HepG2 (cell line): ENCODE results near the gene ARMH1. TPM values are rescaled to one million over a fixed set of nuclear protein-coding genes. Genes with fewer than 3 reads are reported as not detected.

Experiments used
- ATAC-seq: fragments of 200-7000 bp; cut with Tn5 transposase; 3 replicates; pipeline ENCODE4 v1.9.1; 2020; ENCODE audit warnings: mild to moderate bottlenecking, moderate library complexity
- BruUV-seq: library from RNA; stranded (reverse); fragments of 400-500 nt; replicated peaks from 2 replicates; lab custom pipeline; 2021; lab: Mats Ljungman, UMichigan
- CTCF ChIA-PET: fragments of 300-600 bp; formaldehyde crosslinking; extraction: SDS; loops from one replicate; lab custom pipeline; 2021; ENCODE audit warnings: low total read pairs, inconsistent platforms, low intra/inter-chr PET ratio; lab: Yijun Ruan, JAX
- POLR2A ChIA-PET: fragments of 350-600 bp; sonication (Branson Sonifier 250); formaldehyde crosslinking; loops from one replicate; lab custom pipeline; 2020; ENCODE audit warnings: antibody characterized with exemption, inconsistent platforms; lab: Yijun Ruan, JAX
- DNase-seq: peaks from one replicate; pipeline ENCODE4 v3.0.0-alpha.2; 2015; ENCODE audit warnings: low spot score
- FAIRE-seq: peaks from 3 replicates; lab custom pipeline; 2011; peaks lifted over from hg19 to GRCh38; lab: Jason Lieb, UNC
- H2AFZ ChIP-seq: one replicate; pipeline ENCODE4 v1.6.1; 2011; ENCODE audit warnings: low read length, inconsistent platforms
- H3K27ac ChIP-seq: fragments of 300-600 bp; 3 replicates; pipeline ENCODE4 v1.8.0; 2011; ENCODE audit warnings: mixed run types, mild to moderate bottlenecking, mixed read lengths, low read length, inconsistent platforms; ENCODE audit not compliant: insufficient read depth; ENCODE audit errors: extremely low read length
- H3K27me3 ChIP-seq, 2 experiments: fragments of 200-600 bp in 1 of 2; 2 replicates in 1 of 2; 3 replicates in 1 of 2; pipeline versions ENCODE4 v1.6.0 to v1.8.0; 2011; ENCODE audit warnings: low read length in 2 of 2, mild to moderate bottlenecking in 2 of 2, moderate library complexity in 2 of 2, inconsistent platforms in 1 of 2; ENCODE audit not compliant: insufficient read depth in 2 of 2, control insufficient read depth in 1 of 2
- H3K36me3 ChIP-seq, 2 experiments: fragments of 200-600 bp in 1 of 2; replicated peaks in 1 of 2; 2 replicates in 1 of 2; 3 replicates in 1 of 2; pipeline versions ENCODE4 v1.5.1 to v1.8.0; 2011; ENCODE audit warnings: low read length in 2 of 2, inconsistent platforms in 1 of 2; ENCODE audit not compliant: insufficient read depth in 2 of 2, control insufficient read depth in 1 of 2
- H3K4me1 ChIP-seq: 2 replicates; pipeline ENCODE4 v1.5.1; 2012; ENCODE audit warnings: low read length, inconsistent platforms; ENCODE audit not compliant: insufficient read depth
- H3K4me2 ChIP-seq: 2 replicates; pipeline ENCODE4 v1.6.0; 2011; ENCODE audit warnings: low read depth, low read length, inconsistent platforms
- H3K4me3 ChIP-seq, 3 experiments: fragments of 200-600 bp in 1 of 3; sonication (generic), shearing (Covaris generic) in 1 of 3; replicated peaks in 1 of 3; 2 replicates each; pipeline ENCODE4 v1.5.1; 2011 to 2016; ENCODE audit warnings: low read length in 3 of 3, inconsistent platforms in 2 of 3, low read depth in 2 of 3, mild to moderate bottlenecking in 2 of 3, control low read depth in 1 of 3, mixed read lengths in 1 of 3; ENCODE audit not compliant: insufficient read depth in 1 of 3
- H3K79me2 ChIP-seq: one replicate; pipeline ENCODE4 v1.6.1; 2011; ENCODE audit warnings: low read length, inconsistent platforms; ENCODE audit not compliant: insufficient read depth
- H3K9ac ChIP-seq: 2 replicates; pipeline ENCODE4 v1.6.0; 2011; ENCODE audit warnings: mild to moderate bottlenecking, low read depth, low read length, inconsistent platforms; ENCODE audit not compliant: insufficient read depth
- H3K9me3 ChIP-seq: 2 replicates; pipeline ENCODE4 v1.5.1; 2012; ENCODE audit warnings: mild to moderate bottlenecking, low read length
- H4K20me1 ChIP-seq: 2 replicates; pipeline ENCODE4 v1.6.0; 2011; ENCODE audit warnings: inconsistent platforms, mild to moderate bottlenecking, low read length, moderate library complexity; ENCODE audit not compliant: insufficient read depth
- AGO2 ChIP-seq: fragments of 200-400 bp; formaldehyde crosslinking; optimal IDR thresholded peaks from 2 replicates; pipeline ENCODE3; 2017; ENCODE audit warnings: mild to moderate bottlenecking, low read depth, low read length, moderate library complexity
- ATF7-NPFF ChIP-seq: sonication (generic); formaldehyde crosslinking; IDR thresholded peaks from 2 replicates; pipeline ENCODE4 v1.8.1; 2023; ENCODE audit warnings: mild to moderate bottlenecking, low read depth, missing genetic modification reagents, moderate library complexity
- CCDC6 ChIP-seq: sonication (generic); formaldehyde crosslinking; IDR thresholded peaks from 2 replicates; pipeline ENCODE4 v1.8.1; 2022; ENCODE audit warnings: mild to moderate bottlenecking, missing genetic modification reagents, moderate library complexity
- CREB1 ChIP-seq, 2 experiments: fragments of 450-650 bp in 1 of 2; IDR thresholded peaks; 2 replicates each; pipeline ENCODE4 v1.6.1; 2016 to 2017; ENCODE audit warnings: control low read depth in 1 of 2, mild to moderate bottlenecking in 1 of 2, missing compliant biosample characterization in 1 of 2, missing genetic modification characterization in 1 of 2
- DZIP1 ChIP-seq: sonication (generic); formaldehyde crosslinking; IDR thresholded peaks from 2 replicates; pipeline ENCODE4 v1.5.0; 2020; ENCODE audit warnings: mild to moderate bottlenecking, missing genetic modification reagents
- FOXJ3 ChIP-seq: sonication (generic); formaldehyde crosslinking; IDR thresholded peaks from 2 replicates; pipeline ENCODE4 v1.4.0; 2020; ENCODE audit warnings: missing genetic modification reagents, mild to moderate bottlenecking, borderline replicate concordance
- HDAC2 ChIP-seq: sonication (generic); formaldehyde crosslinking; IDR thresholded peaks from 2 replicates; pipeline ENCODE4 v1.4.0; 2020; ENCODE audit warnings: missing genetic modification reagents
- PAF1 ChIP-seq: IDR thresholded peaks from 2 replicates; pipeline ENCODE4 v1.6.1; 2016; ENCODE audit warnings: missing genetic modification reagents, missing compliant biosample characterization
- PCBP2 ChIP-seq: fragments of 200-400 bp; formaldehyde crosslinking; optimal IDR thresholded peaks from 2 replicates; pipeline ENCODE3; 2018; ENCODE audit warnings: low read length, low read depth; ENCODE audit not compliant: poor library complexity, severe bottlenecking
- PPARG ChIP-seq: conservative IDR thresholded peaks from 2 replicates; pipeline ENCODE4 v1.6.1; 2016; ENCODE audit warnings: missing biosample characterization, missing genetic modification reagents
- THAP7 ChIP-seq: sonication (generic); formaldehyde crosslinking; IDR thresholded peaks from 2 replicates; pipeline ENCODE4 v1.8.1; 2023; ENCODE audit warnings: mild to moderate bottlenecking, missing genetic modification reagents
- U2AF1 ChIP-seq: fragments of 200-400 bp; formaldehyde crosslinking; optimal IDR thresholded peaks from 2 replicates; pipeline ENCODE3; 2017; ENCODE audit warnings: mild to moderate bottlenecking, low read depth, low read length
- ZFP36 ChIP-seq: fragments of 150-350 bp; IDR thresholded peaks from 2 replicates; pipeline ENCODE4 v1.6.1; 2018; ENCODE audit warnings: borderline replicate concordance, low read length, low read depth; ENCODE audit not compliant: partially characterized antibody
- ZNF20 ChIP-seq: sonication (generic); formaldehyde crosslinking; IDR thresholded peaks from 2 replicates; pipeline ENCODE4 v1.4.0; 2020; ENCODE audit warnings: mild to moderate bottlenecking, moderate library complexity, missing genetic modification reagents
- ZNF343 ChIP-seq: sonication (generic); formaldehyde crosslinking; IDR thresholded peaks from 2 replicates; pipeline ENCODE4 v1.4.0; 2020; ENCODE audit warnings: mild to moderate bottlenecking, missing genetic modification reagents
- ZNF770 ChIP-seq: sonication (generic); formaldehyde crosslinking; IDR thresholded peaks from 2 replicates; pipeline ENCODE4 v1.5.0; 2020; ENCODE audit warnings: mild to moderate bottlenecking, missing genetic modification reagents
- ZNF788 ChIP-seq: sonication (generic); formaldehyde crosslinking; IDR thresholded peaks from 2 replicates; pipeline ENCODE4 v1.5.0; 2020; ENCODE audit warnings: mild to moderate bottlenecking, missing genetic modification reagents, borderline replicate concordance
- WGBS: methylation state at CpG from one replicate; pipeline ENCODE4 v1.1.6; 2017; ENCODE audit warnings: low lambda C conversion rate; 5-methylcytosine and 5-hydroxymethylcytosine counted together
- in situ Hi-C: cut with HindIII; loops from 2 replicates; pipeline ENCODE4 v1.10.0; 2017; ENCODE audit warnings: low pct_unique_long_range_greater_than_20kb; ENCODE audit not compliant: extremely low pct_ligation_motif_present
- intact Hi-C: fragments of 100-400 bp; cut with micrococcal nuclease; formaldehyde crosslinking; loops from one replicate; pipeline ENCODE4 v1.10.0; 2022; ENCODE audit not compliant: unreplicated experiment
- polyA plus RNA-seq, 8 experiments: library from polyadenylated mRNA; depleted of rRNA in 3 of 8; stranded (reverse) in 7 of 8; unstranded in 1 of 8; fragments of >200 nt; fragmentation: Illumina TruSeq in 4 of 8; extraction: Trizol in 4 of 8; gene quantifications; 2 replicates each; pipeline versions ENCODE4 v1.2.1 to v1.2.3, GENCODE V29; 2011 to 2016; ENCODE audit warnings: low read depth in 4 of 8, missing spikeins in 1 of 8, mixed read lengths in 1 of 8; ENCODE audit not compliant: insufficient read depth in 1 of 8
- total RNA-seq, 5 experiments: library from RNA; depleted of rRNA; stranded (reverse); fragments of >200 nt; fragmentation: Illumina TruSeq; extraction: Trizol; gene quantifications; 2 replicates each; pipeline ENCODE4 v1.2.3, GENCODE V29; 2016; ENCODE audit warnings: low read depth in 1 of 5

The ARMH1 gene
- total and polyA plus RNA-seq, 2 of the 13 experiments (the other 11 are each of a cell fraction or from before 2014, with no cell fraction given) = 0.69 TPM; not detected in 1

- ChIA-PET POLR2A (interaction anchor here (1.1 to 2.5 kb wide), 5 partner anchors 9 to 51 kb away, joined by 3 to 11 read pairs (median 8); partner anchors contain the start of genes ARMH1, RNU5D-1 and TMEM53), CTCF (no interaction called here)
- H3K36me3 ChIP-seq = no peaks in the 10 kb centered on the region
- no peak for DNase-seq
- H3K4me3 ChIP-seq = no peak overlapping the region
- no peak overlapping the region for H3K9ac ChIP-seq
- WGBS = 94% methylated on average over 3 of the region's 3 CpGs
- no peaks in the 10 kb centered on the region for H3K9me3 ChIP-seq
- H4K20me1 ChIP-seq = no peaks in the 10 kb centered on the region
- in situ Hi-C loops (no loop called here), intact Hi-C loops (no loop called here)
- no peaks in the 10 kb centered on the region for H3K27me3 ChIP-seq
- H3K4me1 ChIP-seq = peaks cover 82% of the 10 kb centered on the region
- H3K27ac ChIP-seq = peak overlapping the region; percentile 87
- BruUV-seq = no TSS peak
- ATAC-seq = no peak
- H3K79me2 ChIP-seq = no peaks in the 10 kb centered on the region
- TF ChIP-seq ATF7-NPFF (CRISPR knock-in tag) (no peak), U2AF1 (no peak), FOXJ3 (CRISPR knock-in tag) (no peak), PCBP2 (no peak), ZNF343 (no peak), ZNF20 (CRISPR knock-in tag) (no peak), HDAC2 (no peak), CCDC6 (no peak), DZIP1 (CRISPR knock-in tag) (no peak), AGO2 (no peak), CREB1 (IDR thresholded peaks at IDR 0.05) (no peak), CREB1 (CRISPR knock-in tag; IDR thresholded peaks at IDR 0.05) (no peak), THAP7 (0 out of 2 replicates have a peak, but pooled peaks have one; percentile 36), ZFP36 (no peak), ZNF788 (CRISPR knock-in tag) (0 out of 2 replicates have a peak, but pooled peaks have one; percentile 20), PPARG (CRISPR knock-in tag) (no peak), ZNF770 (CRISPR knock-in tag) (0 out of 2 replicates have a peak, but pooled peaks have one; percentile 19), PAF1 (no peak)
- no peak for FAIRE-seq
- H2AFZ ChIP-seq = no peak overlapping the region
- no peak overlapping the region for H3K4me2 ChIP-seq
Measured at GRCh38 chr1:44682883-44683265, 8.4 kb downstream of the ARMH1 start.
